DMS114 treated with DMSO at 0.1 percent for 48 hours (cell line): Measurements from ENCODE around the gene FAM13C.
"Not testable (repeated sequence)": the region's sequence is repeated elsewhere in the genome, so short reads cannot be mapped to it uniquely, and the experiment has no call there.

Source experiments
- DNase-seq: peaks from one replicate; lab custom pipeline; 2025; ENCODE audit not compliant: unreplicated experiment; lab: John Stamatoyannopoulos, UW

The FAM13C gene

DNA sequence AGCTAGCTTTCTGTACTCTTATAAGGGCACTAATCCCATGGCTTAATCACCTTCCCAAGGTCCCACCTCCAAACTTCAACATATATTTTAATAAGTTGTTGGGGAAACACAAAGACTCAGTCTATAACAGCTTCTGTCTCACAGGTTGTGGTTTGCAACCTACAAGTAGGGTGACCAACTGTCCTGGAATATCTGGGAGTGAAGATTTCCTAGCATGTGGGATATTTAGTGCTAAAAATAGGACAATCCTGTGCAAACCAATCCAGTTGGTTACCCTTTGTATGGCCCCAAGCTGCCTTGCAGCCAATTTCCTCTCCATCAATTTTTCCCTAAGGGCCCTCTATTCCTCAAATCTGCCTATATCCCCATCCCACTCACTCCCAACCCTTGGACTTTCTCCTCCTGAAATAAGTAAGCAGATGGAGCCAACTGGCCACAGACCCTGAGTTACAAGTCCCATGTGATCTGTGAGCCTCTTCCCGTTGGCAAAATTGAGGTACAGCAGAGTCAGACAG is 82.3 kb downstream of the FAM13C start:
- no peak for DNase-seq

DNA sequence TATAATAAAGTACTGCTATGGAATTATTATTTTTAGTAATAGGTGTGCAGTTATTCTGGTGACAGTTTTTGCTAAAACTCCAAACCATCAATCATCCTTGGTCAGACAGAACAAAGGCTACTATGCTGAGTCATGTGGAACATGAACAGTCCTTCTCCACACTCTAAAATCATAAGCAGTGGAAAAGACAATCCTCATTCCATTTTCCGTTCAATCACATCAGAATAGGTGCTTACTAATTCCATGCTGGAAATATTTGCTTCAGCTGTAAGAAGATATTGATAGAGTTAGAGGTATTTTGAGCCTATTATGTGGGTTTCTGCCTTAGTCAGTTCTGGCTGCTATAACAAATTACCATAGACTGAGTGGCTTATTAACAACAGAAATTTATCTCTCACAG is 82.9 kb downstream of the FAM13C start:
- DNase-seq: no peak

DNA sequence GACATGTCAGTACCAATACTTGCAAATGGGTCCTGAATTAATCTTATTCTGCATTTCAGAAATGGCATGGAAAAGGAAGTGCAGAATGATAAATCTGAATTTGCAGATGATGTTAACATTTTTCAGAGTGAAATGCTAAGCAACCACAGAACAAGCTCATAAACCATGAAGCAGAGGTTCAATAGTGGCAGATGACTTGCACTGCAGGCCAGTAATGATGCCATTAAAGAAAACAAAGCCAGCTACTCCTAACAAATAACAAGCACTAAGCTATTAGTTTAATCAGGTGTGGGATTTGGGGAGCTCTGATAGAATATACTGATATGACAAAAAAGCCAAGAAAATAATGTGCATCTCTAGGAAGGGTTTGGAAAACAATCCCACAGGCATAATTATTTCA is 85.4 kb downstream of the FAM13C start:
- no peak for DNase-seq

DNA sequence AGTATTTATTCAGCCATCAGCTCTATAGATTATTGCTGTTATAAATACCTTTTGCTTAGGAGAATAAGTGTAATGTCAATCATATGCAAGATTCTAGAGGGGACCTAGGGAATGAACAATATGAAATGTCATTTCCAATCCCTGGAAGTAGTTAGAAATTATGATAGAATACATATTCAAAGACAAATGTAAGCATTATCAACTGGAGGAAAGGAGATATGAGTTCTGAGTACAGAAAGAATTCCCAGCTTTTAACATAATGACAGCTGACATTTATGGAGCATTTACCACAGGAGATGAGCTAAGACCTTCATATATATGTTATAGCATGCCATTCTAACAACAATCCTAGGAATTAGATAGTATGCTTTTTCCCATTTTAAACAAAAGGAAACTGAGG is 86.2 kb downstream of the FAM13C start:
- no peak for DNase-seq

DNA sequence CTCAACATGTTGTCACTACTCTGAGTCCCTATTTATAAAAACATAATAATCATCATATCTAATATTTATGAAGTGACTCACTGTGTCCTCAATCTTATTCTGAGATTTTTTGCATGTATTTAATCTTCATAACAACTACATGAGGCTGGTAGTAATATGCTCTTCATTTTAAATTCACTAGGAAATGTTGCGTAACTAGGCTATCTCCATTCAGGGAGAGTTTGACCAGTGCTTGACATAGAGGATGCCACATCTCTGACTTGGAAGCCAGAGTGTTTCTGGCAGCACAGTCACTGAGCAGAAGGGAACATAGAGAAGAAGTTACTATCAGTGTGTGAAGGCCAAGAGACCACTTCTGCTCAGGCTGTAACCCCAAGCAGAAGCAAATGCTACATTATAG is 88.9 kb downstream of the FAM13C start:
- DNase-seq: no peak

DNA sequence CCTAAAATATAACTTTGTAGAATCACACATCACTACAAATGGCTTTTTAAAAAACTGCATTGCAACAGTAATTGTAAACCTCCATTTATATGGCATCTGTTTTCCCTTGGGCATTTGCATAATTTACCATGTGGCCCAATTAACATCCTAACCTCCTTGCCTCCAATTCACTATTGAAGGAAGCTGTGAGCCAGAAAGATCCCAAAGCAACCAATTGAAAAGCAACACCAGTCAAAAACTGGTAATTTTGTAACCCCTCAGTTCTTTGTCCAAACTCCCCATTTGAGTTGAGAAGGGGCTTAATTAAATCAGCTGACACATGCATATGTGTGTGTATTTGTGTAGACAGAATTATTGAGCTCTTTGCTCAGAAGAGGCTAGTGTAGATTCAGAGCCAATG is 90.3 kb downstream of the FAM13C start:
- DNase-seq: no peak

DNA sequence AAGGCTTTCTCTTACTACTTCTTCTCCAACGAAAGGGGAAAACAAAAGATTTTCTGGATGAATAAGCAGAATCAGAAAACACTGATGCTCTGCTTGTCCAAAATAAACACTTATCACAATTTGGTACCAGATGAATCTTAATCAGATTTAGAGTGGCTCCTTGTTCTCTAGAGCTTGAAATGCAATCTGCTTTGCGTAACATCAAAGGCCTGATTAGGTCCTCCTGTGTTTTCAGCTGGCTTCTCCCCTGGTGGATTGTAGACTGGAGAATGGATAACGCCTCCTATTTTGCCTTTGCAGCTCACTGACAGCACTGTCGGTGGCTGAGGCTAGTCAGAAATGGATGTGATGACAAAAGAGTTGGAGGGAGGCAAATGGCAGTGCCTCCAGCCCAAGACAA is 91.2 kb downstream of the FAM13C start:
- DNase-seq: no peak

DNA sequence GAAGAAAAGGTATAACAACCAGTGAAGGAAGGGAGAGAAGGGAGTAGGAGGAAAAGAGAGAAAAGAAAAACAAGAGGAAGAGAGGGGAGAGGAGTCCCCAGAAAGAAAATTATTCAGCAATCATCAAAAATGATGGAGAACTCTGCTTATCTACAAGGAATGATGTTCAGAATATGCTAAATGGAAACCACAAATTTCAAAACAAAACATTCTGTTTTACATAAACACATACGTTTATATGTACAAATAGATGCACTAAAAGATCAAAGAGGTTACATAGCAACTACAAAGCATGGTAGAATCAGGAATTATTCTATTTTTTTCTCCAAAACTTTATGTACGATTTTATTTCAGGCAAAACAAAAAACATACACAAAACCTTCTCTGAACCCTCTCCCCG is 91.9 kb downstream of the FAM13C start:
- DNase-seq: no peak

DNA sequence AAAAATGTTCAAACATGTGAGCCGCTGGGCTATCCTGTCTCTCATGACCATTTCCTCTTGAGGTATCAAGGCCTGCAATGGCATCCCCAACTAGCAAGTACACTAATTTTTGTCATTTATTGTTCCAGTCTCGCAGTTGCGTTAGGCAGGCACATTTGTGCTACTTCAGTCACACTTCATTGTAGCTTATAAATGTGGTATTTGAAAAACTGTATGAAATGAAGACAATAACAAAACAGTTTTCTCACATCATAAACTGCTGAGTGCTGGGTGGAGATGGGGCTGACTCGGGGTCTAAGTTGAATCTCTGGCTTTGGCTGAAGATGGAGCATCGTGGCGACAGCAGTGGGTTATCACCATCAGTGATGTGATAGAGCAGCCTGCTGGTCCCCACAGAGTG is 92.7 kb downstream of the FAM13C start:
- DNase-seq: no peak

DNA sequence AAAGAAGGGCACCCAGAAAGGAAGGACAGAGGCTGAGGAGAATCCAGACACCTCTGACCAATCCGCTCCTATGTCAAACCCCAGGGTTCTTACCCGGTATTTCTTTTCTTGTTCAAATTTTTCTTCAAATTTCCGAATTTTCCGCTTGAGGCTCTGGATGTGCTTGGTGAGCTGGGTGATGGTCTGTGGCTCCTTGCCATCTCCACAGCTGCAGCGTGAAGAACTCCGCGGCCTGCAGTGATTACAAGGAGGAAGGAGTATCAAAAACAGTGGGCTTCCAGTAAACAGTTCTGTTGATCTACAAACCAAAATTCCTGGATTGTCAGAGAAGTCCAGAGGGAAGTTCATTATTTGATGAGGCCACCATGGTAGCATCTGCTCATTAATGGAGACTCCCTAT is 93.9 kb downstream of the FAM13C start:
- DNase-seq: no peak

DNA sequence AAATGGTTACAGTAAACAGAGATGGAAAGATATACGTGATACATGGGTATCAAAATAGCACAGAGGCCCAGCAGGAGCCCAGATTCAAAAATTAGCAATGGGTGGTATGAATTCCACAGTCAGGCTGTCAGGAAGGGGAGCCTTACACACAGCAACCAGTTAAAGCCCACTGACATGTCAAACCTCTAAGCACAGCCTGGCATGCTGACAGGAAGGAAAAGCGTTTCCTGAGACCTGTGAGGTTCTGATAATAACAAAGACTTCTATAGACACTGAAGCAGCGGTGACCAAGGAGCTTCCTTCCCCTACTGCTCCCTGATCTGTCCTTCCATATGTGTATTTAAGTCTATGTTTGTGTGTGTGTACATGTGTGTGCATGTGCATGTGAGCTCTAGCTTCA is 96.0 kb downstream of the FAM13C start:
- no peak for DNase-seq

DNA sequence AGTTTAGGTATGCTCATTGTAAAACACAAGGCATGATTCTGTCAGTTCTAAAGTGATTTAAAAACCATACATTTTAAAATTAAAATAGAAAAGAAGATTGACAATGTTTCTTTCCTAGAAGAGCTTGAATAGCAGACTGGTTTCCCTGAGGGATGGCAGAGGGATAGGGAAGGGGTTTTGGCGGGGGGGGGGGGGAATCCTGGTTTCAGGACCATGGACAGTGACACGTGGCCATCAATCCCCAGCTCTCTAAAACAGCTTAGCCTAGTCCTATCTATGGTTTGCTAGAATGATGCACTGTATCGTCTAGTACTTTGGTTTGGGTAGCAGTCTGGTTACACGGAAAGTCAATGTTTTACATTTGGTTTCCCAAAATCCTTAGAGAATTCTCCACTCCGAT is 97.2 kb downstream of the FAM13C start:
- DNase-seq: no peak

DNA sequence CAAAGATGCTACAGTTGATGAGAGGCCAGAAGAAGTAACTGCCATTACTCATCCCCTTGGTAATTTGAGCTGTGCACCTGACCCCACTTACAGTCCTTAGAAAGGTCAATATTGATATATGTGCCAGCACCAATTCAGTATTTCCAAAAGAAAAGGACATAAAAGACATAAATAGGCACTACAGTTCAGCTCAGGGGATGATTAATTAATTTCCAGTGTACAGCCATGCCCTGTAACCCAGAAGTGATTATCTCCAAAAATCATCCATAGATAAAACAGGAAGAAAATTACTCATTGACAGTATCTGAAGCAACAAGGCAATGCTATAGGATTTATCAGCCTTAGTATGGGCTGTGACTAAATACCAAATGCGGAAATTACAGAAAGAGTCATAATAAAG is 103.5 kb downstream of the FAM13C start:
- DNase-seq: no peak

DNA sequence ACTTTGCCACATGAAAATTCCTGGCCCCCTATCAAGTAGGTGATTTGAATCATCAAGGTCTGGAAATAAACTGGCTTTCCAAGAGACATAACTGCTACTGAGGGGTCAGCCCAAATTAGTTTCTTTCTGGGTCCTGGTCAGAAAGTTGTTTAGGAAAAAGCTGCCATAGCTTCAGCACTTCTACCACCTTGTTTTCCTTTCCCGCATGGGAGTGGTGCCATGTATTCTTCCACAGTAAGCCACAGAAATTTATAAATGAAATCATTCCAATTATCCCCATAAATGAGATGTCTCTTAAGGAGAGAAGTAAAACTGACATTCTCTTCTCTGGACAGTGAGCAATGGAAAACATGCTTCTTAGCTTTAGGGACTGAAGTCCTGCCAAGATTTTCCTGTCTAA is 105.1 kb downstream of the FAM13C start:
- no peak for DNase-seq

DNA sequence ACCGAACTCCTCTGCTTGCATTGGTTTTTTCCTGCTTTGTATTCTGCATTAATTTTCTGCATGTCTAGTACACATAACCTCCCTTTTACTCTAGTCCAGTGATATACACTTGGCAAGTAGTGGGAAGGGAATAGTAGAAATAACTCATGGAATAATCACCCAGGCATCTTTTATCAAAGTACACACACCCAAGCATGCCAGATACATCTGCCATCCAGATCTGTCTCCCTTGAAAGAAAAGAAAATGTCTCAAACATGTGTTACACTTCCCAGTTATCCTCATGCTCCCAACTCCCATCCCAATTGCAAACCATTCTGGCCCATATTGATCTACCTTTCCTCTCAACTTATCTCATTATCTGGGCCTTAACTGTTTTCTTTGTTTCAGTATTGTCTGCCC is 106.9 kb downstream of the FAM13C start:
- DNase-seq: no peak

DNA sequence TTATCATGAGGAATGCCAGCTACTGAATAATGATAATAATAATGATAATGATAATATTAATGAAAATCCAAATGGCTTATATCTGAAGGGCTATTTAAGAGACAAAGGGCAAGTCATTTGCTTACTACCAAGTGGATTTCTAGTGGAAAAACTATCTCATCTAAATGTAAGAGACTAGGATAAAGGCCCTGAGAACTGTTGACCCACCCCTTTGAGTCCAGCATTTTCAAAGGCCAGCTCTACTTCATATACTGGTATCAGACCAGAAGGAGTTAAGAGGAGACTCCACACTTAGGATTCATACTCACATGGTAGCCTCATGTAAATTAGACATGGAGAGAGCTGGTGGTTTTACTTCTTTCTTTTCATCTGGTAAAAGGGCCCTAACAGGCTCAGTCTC is 109.9 kb downstream of the FAM13C start:
- no peak for DNase-seq

DNA sequence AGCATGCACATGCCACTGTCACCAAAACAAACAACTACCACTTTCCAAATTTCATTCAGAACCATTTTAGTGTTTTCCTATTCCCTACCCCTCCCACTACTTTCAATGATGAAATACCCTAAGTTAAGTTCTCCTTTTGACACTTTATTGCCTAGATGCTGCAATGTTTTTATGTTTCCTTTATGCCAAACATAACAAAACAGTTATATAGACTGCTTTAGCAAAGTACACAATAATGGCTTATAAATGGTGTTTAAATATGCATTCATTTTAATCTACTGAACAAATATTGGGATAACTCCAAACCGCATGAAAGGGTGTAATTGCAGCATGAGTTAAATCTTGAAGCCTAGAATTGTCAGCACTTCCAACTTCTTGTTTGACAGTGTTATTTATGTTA is 116.7 kb downstream of the FAM13C start:
- DNase-seq: no peak

DNA sequence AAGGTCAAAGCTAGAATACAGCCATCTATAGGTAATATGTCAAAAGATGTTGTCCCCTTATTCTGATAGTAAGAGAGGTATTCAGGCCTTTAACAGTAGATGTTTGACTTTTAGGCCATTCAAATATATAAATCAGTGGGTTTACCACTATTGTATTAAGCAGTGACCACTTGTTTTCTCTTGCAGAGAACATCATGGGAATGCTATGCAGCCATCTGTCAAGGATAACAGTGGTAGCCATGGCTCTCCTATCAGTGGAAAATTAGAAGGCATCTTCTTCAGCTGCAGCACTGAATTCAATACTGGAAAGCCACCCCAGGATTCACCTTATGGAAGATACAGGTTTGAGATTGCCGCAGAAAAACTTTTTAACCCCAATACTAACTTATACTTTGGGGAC is 117.5 kb downstream of the FAM13C start:
- no peak for DNase-seq

DNA sequence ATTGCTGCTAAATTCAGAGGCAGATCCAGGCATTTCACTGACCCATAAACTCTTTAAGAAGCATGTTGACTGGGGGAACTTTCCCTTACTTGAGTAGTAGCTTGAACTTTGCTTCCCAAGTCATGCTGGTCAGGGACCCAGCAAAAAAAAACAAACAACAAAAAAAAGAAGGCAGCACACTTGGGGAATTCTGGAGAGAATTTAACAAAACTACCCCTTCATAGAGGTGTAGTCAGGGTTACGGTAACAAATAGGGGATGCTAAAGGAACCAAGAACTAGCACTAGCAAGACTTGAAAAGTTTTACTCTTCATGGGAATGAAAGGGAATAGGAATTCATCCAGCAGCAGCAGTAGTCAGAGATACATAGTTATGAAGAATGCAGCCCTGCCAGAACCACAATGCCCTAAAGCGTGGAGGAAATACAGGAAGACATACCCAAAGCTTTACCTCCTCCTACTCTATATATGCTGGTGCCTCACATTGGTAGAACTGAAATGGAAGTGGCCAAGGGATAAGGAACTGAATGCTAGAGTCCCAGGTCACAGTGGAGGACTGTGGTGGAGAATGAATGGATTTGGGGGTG is 118.6 kb downstream of the FAM13C start:
- no peak for DNase-seq

DNA sequence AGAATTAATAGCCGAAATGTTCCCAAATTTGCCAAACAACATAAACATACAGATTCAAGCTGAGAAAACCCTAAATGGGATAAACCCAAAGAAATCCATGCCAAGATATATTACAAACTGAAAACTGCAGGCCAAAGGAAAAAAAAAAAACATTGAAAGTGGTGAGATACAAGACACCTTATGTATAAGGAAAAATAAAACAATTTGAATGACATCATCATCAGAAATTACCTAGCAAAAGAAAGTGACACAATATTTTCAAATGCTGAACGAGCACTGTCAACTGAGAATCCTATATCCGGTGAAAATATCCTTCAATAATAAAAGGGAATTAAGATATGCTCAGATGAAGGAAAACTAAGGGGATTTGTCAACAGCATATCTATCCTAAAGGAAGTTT is 119.4 kb downstream of the FAM13C start:
- no peak for DNase-seq

DNA sequence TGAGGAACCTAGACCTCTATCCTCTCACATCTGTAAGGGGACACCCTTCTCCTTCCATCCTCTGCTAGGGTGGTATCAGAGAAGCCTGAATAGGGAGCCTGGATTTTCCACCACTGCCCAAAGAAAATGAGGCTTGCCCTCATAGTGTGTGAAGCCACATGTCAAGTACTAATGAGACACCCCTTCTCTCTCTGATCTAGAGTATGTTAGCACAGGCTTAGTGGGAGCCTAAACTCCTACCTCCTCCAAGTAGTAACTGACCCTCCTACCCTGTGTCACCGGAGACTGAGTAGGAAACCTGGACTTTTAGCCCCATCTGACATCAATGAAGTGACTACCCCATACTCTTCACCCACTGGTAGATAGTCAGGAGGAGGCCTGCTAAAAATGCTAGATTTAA is 120.3 kb downstream of the FAM13C start:
- no peak for DNase-seq

DNA sequence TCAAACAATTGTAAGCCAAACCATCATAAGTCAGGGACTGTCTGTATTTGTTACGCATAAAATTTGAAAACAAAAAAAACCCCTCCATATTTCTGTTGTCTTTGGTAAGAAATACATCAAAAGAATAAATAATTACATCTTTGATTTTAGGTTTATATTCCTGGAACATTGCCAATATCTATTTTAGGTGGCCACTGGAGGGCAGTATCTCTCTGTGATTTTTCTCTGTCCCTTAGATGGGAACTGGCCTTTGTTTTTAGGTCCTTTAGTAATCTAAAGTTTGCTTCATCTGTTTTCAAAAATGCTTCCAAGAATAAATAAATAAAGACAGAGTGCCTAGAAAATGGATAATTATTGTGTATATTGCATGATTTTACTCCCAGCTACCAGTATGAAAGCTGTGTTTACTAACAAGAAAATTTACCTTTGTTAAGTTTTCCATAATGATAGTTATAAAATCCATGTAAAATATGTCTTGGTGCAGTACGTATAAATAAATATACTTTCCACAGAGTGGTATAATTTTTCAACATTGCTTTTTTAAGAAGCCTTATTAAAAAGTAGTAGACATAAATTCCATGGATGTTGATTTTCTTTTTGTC is 121.7 kb downstream of the FAM13C start:
- DNase-seq: peak; percentile 38

DNA sequence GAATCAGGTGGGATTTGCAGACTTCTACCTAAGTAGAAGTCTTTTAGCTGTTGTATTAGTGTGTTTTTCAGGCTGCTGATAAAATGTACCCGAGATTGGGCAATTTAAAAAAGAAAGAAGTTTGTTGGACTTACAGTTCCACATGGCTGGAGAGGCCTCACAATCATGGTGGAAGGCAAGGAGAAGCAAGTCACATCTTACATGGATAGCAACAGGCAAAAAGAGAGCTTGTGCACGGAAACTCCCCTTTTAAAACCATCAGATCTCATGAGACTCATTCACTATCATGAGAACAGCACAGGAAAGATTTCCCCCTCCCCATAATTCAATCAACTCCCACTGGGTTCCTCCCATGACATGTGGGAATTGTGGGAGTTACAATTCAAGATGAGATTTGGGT is 123.2 kb downstream of the FAM13C start:
- not testable (repeated sequence) for DNase-seq
